Endothelial cell of umbilical vein (primary cell): ENCODE measurements around the gene PTPRD.
"Not testable (repeated sequence)": the region's sequence is repeated elsewhere in the genome, so short reads cannot be mapped to it uniquely, and the experiment has no call there.

Experiments
- EZH2 ChIP-seq: IDR thresholded peaks from 2 replicates; pipeline ENCODE4 v1.6.1; 2012; ENCODE audit warnings: borderline replicate concordance, low read depth, mild to moderate bottlenecking, moderate library complexity, low read length, inconsistent platforms; ENCODE audit not compliant: severe bottlenecking
- JUN ChIP-seq: IDR thresholded peaks from 2 replicates; pipeline ENCODE4 v1.6.1; 2011; ENCODE audit warnings: borderline replicate concordance, low read depth; ENCODE audit not compliant: insufficient read length, insufficient read depth
- POLR2A ChIP-seq: IDR thresholded peaks from 2 replicates; pipeline ENCODE4 v1.6.1; 2012; ENCODE audit warnings: low read depth, mild to moderate bottlenecking, control low read depth, low read length
- TF ChIP-seq, protein P1 (sequence below), 2 donors: IDR thresholded peaks; 1 replicate in 1 of 2; 2 replicates in 1 of 2; pipeline ENCODE4 v1.5.1; 2011; ENCODE audit warnings: low read length in 2 of 2, mild to moderate bottlenecking in 2 of 2, moderate library complexity in 2 of 2, control low read depth in 1 of 2, inconsistent platforms in 1 of 2, low read depth in 1 of 2; ENCODE audit not compliant: insufficient read depth in 1 of 2; ENCODE audit errors: extremely low read depth in 1 of 2

- TF ChIP-seq, protein P1, sequence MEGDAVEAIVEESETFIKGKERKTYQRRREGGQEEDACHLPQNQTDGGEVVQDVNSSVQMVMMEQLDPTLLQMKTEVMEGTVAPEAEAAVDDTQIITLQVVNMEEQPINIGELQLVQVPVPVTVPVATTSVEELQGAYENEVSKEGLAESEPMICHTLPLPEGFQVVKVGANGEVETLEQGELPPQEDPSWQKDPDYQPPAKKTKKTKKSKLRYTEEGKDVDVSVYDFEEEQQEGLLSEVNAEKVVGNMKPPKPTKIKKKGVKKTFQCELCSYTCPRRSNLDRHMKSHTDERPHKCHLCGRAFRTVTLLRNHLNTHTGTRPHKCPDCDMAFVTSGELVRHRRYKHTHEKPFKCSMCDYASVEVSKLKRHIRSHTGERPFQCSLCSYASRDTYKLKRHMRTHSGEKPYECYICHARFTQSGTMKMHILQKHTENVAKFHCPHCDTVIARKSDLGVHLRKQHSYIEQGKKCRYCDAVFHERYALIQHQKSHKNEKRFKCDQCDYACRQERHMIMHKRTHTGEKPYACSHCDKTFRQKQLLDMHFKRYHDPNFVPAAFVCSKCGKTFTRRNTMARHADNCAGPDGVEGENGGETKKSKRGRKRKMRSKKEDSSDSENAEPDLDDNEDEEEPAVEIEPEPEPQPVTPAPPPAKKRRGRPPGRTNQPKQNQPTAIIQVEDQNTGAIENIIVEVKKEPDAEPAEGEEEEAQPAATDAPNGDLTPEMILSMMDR (IDR thresholded peaks at IDR 0.05; ENCODE audit: extremely low read depth in 1 of 2, insufficient read depth in 1 of 2, low read depth in 1 of 2, low read length in 2 of 2) = not testable (repeated sequence)
- not testable (repeated sequence) for TF ChIP-seq JUN, POLR2A, EZH2
These were observed 267.2 kb downstream of the PTPRD start for GRCh38 chr9:10345621-10346020.
